ENCODE measurements around the gene KDM1A.

KDM1A gene

DNA sequence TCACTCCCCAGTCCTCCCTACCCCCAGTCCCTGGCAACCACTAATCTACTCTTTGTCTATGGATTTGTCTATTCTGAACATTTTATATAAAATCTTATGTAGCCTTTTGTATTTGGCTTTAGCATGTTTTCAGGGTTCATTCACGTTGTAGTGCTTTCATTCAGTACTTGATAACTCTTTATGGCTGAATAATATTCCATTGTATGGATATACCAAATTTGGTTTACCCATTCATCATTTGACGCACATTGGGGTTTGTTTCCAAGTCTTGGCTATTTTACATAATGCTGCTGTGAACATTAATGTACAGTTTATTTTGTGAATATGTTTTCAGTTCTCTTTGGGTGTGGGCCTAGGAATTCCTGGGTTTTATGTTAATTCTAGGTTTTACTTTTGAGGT lies 2.6 kb downstream of the KDM1A start:
- Histone ChIP-seq H3K9me3 (ENCODE audit: low read length) (peaks cover 23% of the 10 kb centered on the region), H3K4me1 (ENCODE audit: insufficient read depth, low read length) (peaks cover 3% of the 10 kb centered on the region), H3K36me3 (ENCODE audit: insufficient read depth, low read length) (no peaks in the 10 kb centered on the region), H2AFZ (ENCODE audit: low read depth, low read length) (no peak overlapping the region), H3K27me3 (ENCODE audit: insufficient read depth, low read length) (no peaks in the 10 kb centered on the region), H3K4me3 (ENCODE audit: low read length) (peak overlapping the region; percentile 92)

DNA sequence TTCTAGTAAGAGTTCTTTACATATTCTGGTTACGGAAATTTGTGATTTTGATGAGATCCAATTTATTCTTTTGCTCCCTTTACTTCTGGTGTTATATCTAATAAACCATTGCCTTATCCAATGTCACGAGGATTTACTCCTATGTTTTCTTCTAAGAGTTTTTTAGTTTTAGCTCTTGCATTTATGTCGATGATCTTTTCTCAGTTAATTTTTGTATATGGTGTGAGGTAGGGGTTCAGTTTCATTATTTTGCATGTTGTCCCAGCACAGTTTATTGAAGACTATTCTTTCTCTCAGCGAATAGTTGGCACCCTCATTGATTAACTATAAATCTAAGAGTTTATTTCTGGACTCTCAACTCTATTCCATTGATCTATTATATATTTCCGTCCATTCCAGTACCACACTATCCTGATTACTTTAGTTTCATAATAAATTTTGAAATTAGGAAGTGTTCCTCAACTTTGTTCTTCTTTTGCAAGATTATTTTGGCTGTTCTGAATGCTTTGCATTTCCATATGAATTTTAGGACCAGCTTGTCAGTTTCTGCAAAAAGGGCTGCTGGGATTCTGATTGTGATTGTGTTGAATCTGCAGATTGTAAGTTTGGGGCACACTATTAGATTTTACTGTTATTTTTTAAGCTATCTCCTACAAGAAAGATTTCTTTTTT lies 4.0 kb downstream of the KDM1A start:
- no peak overlapping the region for H3K4me3 ChIP-seq (ENCODE audit: low read length)
- peaks cover 3% of the 10 kb centered on the region for H3K4me1 ChIP-seq (ENCODE audit: insufficient read depth, low read length)
- H3K36me3 ChIP-seq (ENCODE audit: insufficient read depth, low read length), result no peaks in the 10 kb centered on the region
- no peak overlapping the region for H2AFZ ChIP-seq (ENCODE audit: low read depth, low read length)
- no peaks in the 10 kb centered on the region for H3K27me3 ChIP-seq (ENCODE audit: insufficient read depth, low read length)
- H3K9me3 ChIP-seq (ENCODE audit: low read length), result peaks cover 23% of the 10 kb centered on the region

DNA sequence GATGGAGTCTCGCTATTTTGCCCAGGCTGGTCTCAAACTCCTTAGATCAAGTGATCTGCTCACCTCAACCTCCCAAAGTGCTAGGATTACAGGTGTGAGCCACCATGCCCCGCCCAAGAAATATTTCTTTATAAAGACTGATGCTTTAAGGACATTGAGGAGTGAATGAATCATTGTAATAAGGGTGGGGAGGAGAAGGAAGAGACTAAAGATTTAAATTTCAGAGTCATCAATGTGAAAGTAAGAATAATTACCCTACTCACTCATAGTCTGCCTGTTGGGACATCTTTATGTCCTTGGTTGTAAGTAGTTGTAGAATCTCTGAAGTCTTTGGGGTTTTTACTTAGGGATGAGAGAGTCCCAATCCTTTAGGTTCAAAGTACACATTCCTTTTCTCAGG lies 7.3 kb downstream of the KDM1A start:
- Histone ChIP-seq H3K4me3 (ENCODE audit: low read length) (no peak overlapping the region), H3K27me3 (ENCODE audit: insufficient read depth, low read length) (no peaks in the 10 kb centered on the region), H3K36me3 (ENCODE audit: insufficient read depth, low read length) (peaks cover 13% of the 10 kb centered on the region), H3K4me1 (ENCODE audit: insufficient read depth, low read length) (no peaks in the 10 kb centered on the region), H2AFZ (ENCODE audit: low read depth, low read length) (no peak overlapping the region), H3K9me3 (ENCODE audit: low read length) (peaks cover 23% of the 10 kb centered on the region)

DNA sequence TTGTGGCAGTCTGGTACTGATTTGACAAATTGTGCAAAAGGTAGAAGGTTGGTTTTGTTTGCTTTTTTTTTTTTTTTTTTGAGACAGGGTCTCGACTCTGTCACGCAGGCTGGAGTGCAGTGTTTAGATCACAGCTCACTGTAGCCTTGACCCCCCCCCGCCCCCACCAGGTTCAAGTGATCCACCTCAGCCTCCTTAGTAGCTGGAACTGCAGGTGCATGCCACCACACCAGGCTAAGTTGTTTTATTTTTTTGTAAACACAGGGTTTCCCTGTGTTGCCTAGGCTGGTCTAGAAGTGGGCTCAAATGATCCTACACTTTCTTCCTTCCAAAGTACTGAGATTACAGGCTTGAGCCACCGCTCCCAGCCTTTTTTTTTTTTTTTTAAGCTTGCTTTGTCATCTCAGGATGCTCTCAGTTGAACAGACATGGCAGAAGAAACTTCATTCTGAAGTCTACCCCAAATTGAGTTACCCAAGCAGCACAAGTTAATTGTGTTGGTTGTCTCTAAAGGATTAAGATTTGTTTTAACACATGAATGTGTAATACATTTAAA lies 8.2 kb downstream of the KDM1A start:
- Histone ChIP-seq H2AFZ (ENCODE audit: low read depth, low read length) (no peak overlapping the region), H3K4me1 (ENCODE audit: insufficient read depth, low read length) (no peaks in the 10 kb centered on the region), H3K9me3 (ENCODE audit: low read length) (peaks cover 18% of the 10 kb centered on the region), H3K4me3 (ENCODE audit: low read length) (no peak overlapping the region), H3K27me3 (ENCODE audit: insufficient read depth, low read length) (no peaks in the 10 kb centered on the region), H3K36me3 (ENCODE audit: insufficient read depth, low read length) (peaks cover 13% of the 10 kb centered on the region)

DNA sequence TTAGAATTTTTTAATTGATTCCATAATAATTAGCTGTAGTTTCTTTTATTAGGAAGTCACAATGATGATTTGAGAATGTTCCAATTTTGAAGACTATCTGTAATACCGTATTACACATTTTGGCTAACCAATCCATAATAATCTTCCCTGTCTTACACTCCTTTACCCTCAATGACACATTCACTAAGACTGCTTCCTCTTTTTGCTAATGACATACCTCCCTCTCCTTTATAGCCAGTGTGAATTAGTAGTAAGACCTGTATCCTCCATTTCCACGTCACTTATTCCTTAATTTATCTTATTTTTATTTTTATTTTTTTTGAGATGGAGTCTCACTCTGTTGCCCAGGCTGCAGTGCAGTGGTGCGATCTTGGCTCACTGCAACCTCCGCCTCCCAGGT lies 10.1 kb downstream of the KDM1A start:
- H3K9me3 ChIP-seq (ENCODE audit: low read length), result peaks cover 5% of the 10 kb centered on the region
- H2AFZ ChIP-seq (ENCODE audit: low read depth, low read length), result no peak overlapping the region
- no peaks in the 10 kb centered on the region for H3K27me3 ChIP-seq (ENCODE audit: insufficient read depth, low read length)
- peaks cover 17% of the 10 kb centered on the region for H3K36me3 ChIP-seq (ENCODE audit: insufficient read depth, low read length)
- H3K4me1 ChIP-seq (ENCODE audit: insufficient read depth, low read length), result no peaks in the 10 kb centered on the region
- H3K4me3 ChIP-seq (ENCODE audit: low read length), result no peak overlapping the region

DNA sequence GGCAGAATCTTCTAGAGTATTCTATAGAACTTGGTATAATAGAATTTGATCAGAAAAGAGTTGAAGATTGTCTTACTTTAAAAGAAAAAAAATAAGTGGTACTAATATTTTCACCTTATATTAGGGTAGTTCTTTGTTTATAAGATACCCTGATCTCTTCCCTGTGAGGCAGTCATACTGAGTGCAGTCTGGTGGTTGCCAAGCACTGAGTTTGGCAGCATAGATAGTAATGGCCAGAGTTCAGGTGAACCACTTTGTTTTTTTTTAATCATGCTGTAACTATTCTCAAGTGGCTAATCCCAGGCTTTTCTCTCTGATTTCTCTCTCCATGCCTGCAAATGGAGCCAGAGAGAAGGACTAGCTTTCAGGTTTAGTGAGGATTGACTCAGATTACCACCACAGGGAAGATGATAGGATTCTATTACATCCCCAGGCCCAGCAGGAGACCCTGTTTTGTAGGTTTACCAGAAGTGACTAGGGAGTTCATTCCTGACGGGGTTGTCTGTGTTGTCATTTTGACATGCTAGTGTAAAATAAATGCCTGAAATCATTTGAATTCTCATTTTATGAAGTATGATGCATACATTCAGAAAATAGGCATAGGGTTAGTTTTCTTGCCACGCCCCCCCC lies 16.7 kb downstream of the KDM1A start:
- Histone ChIP-seq H3K4me1 (ENCODE audit: insufficient read depth, low read length) (no peaks in the 10 kb centered on the region), H3K4me3 (ENCODE audit: low read length) (no peak overlapping the region), H3K36me3 (ENCODE audit: insufficient read depth, low read length) (peaks cover 25% of the 10 kb centered on the region), H3K27me3 (ENCODE audit: insufficient read depth, low read length) (no peaks in the 10 kb centered on the region), H2AFZ (ENCODE audit: low read depth, low read length) (no peak overlapping the region), H3K9me3 (ENCODE audit: low read length) (peaks cover 5% of the 10 kb centered on the region)

DNA sequence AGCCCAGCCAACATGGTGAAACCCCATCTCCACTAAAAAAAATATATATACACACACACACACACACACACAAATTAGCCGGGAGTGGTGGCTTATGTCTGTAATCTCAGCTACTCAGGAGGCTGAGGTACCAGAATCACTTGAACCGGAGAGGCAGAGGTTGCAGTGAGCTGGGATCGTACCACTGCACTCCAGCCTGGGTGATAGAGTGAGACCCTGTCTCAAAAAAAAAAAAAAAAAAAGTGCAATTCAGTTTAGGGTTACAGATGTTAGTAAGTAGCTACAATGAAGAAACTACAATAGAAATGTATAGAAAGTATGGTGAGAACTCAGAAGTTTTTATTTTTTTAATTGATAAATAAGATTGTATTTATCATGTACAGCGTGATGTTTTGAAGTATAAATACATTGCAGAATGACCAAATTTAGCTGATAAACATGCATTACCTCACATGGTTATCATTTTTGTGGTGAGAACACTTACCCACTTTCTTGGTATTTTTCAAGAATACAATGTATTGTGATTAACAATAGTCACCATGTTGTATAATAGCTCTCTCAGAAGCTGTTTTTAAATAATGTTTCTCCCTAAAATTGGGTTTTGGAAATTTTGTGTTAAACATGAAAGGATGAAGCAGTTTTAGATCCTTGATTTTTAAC lies 17.9 kb downstream of the KDM1A start:
- Histone ChIP-seq H3K4me3 (ENCODE audit: low read length) (no peak overlapping the region), H3K36me3 (ENCODE audit: insufficient read depth, low read length) (peaks cover 20% of the 10 kb centered on the region), H3K9me3 (ENCODE audit: low read length) (peaks cover 2% of the 10 kb centered on the region), H3K27me3 (ENCODE audit: insufficient read depth, low read length) (no peaks in the 10 kb centered on the region), H3K4me1 (ENCODE audit: insufficient read depth, low read length) (no peaks in the 10 kb centered on the region), H2AFZ (ENCODE audit: low read depth, low read length) (no peak overlapping the region)

DNA sequence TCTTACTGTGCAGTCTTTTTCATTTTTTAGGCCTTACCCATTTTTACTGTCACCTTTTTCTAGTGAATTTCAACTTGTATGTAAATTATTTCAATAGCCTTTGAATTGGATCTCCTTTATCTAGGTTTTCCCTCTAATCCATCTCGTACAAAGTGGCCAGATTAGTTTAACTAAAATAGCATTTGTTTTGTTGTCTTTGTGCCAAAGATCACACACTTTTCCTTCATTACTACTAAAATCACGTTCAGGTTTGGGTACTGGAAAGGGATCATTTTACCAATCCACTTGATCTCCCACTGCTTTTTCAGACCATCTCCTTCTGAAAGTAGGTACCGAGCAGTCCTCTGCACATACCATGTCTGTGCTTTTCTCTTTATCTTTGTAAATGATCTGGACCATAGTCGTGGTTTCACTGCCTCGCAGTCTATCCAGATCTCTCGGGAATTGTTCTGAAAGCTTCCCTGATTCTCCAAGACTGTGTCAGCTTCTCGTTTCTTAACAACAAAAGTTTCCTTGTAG lies 20.1 kb downstream of the KDM1A start:
- Histone ChIP-seq H3K4me3 (ENCODE audit: low read length) (no peak overlapping the region), H3K36me3 (ENCODE audit: insufficient read depth, low read length) (peaks cover 20% of the 10 kb centered on the region), H2AFZ (ENCODE audit: low read depth, low read length) (no peak overlapping the region), H3K27me3 (ENCODE audit: insufficient read depth, low read length) (no peaks in the 10 kb centered on the region), H3K9me3 (ENCODE audit: low read length) (peaks cover 2% of the 10 kb centered on the region), H3K4me1 (ENCODE audit: insufficient read depth, low read length) (no peaks in the 10 kb centered on the region)

DNA sequence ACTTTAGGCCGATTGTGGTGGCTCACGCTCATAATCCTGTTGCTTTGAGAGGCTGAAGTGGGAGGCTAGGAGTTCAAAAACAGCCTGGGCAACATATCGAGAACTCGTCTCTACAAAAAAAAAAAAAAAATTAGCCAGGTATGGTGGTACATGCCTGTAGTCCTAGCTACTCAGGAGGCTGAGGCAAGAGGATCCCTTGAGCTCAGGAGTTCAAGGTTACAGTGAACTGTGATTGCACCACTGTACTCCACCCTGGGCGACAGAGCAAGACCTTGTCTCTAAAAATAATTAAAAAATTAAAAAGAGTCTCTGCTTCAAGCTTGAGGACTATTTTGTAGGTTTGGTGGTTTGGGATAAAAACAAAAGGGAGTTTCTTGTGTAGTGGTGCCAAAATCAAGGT lies 21.2 kb downstream of the KDM1A start:
- H3K36me3 ChIP-seq (ENCODE audit: insufficient read depth, low read length), result peaks cover 27% of the 10 kb centered on the region
- no peak overlapping the region for H2AFZ ChIP-seq (ENCODE audit: low read depth, low read length)
- H3K9me3 ChIP-seq (ENCODE audit: low read length), result peaks cover 2% of the 10 kb centered on the region
- H3K4me3 ChIP-seq (ENCODE audit: low read length), result no peak overlapping the region
- H3K4me1 ChIP-seq (ENCODE audit: insufficient read depth, low read length), result no peaks in the 10 kb centered on the region
- no peaks in the 10 kb centered on the region for H3K27me3 ChIP-seq (ENCODE audit: insufficient read depth, low read length)

DNA sequence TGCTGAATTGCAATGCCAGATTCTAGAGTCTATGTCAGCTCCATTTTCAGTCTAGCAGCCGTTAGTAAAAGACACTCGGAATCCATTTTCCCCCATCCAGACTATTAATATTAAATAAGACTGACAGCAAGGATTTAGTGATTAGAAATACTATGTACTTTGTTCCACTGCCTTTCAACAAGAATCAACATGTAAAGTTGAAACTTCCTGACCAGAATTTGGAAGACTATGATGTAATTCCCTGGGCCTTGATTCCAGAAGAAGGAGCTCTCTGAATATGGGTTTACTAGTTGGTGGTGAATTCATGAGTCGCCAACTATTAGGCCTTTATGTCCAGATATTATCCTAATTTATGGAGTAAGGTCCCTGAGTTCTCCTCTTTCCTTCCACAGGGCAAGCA lies 24.8 kb downstream of the KDM1A start:
- Histone ChIP-seq H3K36me3 (ENCODE audit: insufficient read depth, low read length) (peaks cover 34% of the 10 kb centered on the region), H3K27me3 (ENCODE audit: insufficient read depth, low read length) (no peaks in the 10 kb centered on the region), H3K4me3 (ENCODE audit: low read length) (no peak overlapping the region), H3K9me3 (ENCODE audit: low read length) (peaks cover 2% of the 10 kb centered on the region), H3K4me1 (ENCODE audit: insufficient read depth, low read length) (no peaks in the 10 kb centered on the region), H2AFZ (ENCODE audit: low read depth, low read length) (no peak overlapping the region)

DNA sequence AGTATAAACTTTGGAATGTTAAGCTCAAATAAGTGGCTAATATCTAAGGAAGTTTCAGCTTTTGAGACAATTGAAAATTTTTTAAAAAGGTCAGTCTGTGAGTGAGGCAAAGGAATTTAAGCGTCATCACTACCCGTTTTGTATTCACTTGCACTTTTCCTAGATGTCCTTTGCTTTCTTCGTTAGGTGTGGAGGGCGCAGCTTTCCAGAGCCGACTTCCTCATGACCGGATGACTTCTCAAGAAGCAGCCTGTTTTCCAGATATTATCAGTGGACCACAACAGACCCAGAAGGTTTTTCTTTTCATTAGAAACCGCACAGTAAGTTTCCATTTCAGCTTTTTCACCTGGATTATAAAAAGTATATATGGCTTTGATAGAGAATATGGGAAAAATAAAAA lies 30.9 kb downstream of the KDM1A start:
- peaks cover 57% of the 10 kb centered on the region for H3K36me3 ChIP-seq (ENCODE audit: insufficient read depth, low read length)
- H3K4me1 ChIP-seq (ENCODE audit: insufficient read depth, low read length), result no peaks in the 10 kb centered on the region
- no peaks in the 10 kb centered on the region for H3K27me3 ChIP-seq (ENCODE audit: insufficient read depth, low read length)
- H2AFZ ChIP-seq (ENCODE audit: low read depth, low read length), result no peak overlapping the region
- no peaks in the 10 kb centered on the region for H3K9me3 ChIP-seq (ENCODE audit: low read length)
- H3K4me3 ChIP-seq (ENCODE audit: low read length), result no peak overlapping the region

DNA sequence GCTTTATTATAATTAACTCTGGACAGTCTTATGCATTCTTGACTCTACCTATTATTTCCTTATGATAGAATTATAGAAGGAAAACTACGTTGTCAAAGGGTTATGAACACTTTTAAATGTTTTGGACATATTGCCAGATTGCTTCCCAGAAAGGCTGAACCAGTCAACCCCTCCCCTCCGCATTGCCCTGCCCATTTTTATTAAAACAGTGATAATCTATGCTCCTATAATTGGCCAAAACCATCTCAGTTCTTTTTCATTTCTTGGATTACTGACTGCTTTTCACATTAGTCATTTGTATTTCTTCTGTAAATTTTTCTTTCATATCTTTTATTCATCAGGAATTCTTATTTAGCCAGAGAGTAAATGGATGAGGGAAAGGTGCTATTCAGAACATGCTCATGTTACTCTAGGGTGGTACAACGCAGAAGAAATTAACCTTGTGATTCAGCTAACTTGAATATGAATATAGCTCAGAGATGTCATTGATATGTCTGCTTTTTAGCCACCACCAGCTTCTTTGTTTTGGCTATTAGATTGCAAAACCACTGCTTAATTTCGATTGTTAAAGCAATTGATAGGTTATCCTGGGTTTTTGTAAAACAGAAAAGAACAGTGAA lies 32.1 kb downstream of the KDM1A start:
- H3K9me3 ChIP-seq (ENCODE audit: low read length), result no peaks in the 10 kb centered on the region

DNA sequence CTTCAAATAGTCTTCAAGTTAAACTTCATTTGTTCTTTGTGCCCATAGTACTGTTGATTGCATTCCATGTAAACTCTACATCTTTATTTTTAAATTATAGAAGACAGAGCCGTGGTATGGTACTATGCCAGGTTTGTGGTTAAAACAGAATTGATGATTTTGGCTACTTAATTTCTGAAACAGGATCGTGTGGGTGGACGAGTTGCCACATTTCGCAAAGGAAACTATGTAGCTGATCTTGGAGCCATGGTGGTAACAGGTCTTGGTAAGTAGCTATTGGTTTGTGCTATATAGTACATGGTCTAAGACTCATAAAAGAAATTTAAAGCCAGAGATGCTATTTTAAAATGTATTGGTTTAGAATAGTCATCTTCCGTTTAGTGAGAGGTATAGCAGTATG lies 38.0 kb downstream of the KDM1A start:
- no peaks in the 10 kb centered on the region for H3K4me1 ChIP-seq (ENCODE audit: insufficient read depth, low read length)
- H3K4me3 ChIP-seq (ENCODE audit: low read length), result no peak overlapping the region
- H3K9me3 ChIP-seq (ENCODE audit: low read length), result no peaks in the 10 kb centered on the region
- H3K27me3 ChIP-seq (ENCODE audit: insufficient read depth, low read length), result no peaks in the 10 kb centered on the region
- H3K36me3 ChIP-seq (ENCODE audit: insufficient read depth, low read length), result peaks cover 93% of the 10 kb centered on the region
- no peak overlapping the region for H2AFZ ChIP-seq (ENCODE audit: low read depth, low read length)

More for the DNA sequence above, 32.1 kb downstream of the KDM1A start:
- H3K4me1 ChIP-seq (ENCODE audit: insufficient read depth, low read length), result no peaks in the 10 kb centered on the region
- no peak overlapping the region for H2AFZ ChIP-seq (ENCODE audit: low read depth, low read length)
- peaks cover 57% of the 10 kb centered on the region for H3K36me3 ChIP-seq (ENCODE audit: insufficient read depth, low read length)
- H3K27me3 ChIP-seq (ENCODE audit: insufficient read depth, low read length), result no peaks in the 10 kb centered on the region
- H3K4me3 ChIP-seq (ENCODE audit: low read length), result no peak overlapping the region
